Middle frontal gyrus (tissue), 1 donor: ENCODE results near the gene DNAJB13.
"Not testable (repeated sequence)": the region's sequence is repeated elsewhere in the genome, so short reads cannot be mapped to it uniquely, and the experiment has no call there.

Experiments used
- DNase-seq: peaks from one replicate; pipeline ENCODE4 v3.0.0-alpha.2; 2015; ENCODE audit warnings: low spot score; ENCODE audit errors: extremely low spot score

DNAJB13 gene

DNA sequence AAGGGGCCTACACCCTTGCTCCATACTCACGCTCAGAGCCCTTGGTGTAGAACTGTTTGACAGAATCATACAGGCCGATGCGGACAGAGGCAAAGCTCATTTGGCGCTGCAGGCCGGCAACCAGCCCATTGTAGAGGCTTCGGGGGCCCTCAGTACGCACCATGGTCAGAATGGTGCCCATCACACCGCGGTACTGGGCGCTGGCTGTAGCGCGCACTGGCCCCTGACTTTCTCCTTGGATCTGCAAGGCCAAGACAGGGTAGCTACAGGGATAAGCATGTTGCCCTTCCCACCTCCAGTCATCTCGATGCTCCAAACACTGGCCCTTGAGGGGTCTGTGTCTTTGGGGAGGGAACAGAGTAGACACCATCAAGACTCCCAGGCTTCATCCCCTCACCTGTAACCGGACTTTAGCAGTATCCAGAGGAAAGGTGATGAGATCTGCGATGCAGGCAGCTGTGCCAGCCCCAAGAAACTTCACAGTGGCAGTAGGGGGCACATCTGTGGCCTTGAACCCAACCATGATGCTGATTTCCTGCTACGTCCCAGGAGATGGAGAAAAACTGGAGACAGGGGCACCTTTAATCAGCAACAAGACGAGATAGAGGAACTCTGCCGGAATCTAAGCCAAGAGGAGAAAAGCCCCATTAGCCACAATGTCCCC is 27.2 kb downstream of the DNAJB13 start:
- no peak for DNase-seq

GRCh38 chr11:73978576-73979086 is 27.8 kb downstream of the DNAJB13 start:
- no peak for DNase-seq

DNA sequence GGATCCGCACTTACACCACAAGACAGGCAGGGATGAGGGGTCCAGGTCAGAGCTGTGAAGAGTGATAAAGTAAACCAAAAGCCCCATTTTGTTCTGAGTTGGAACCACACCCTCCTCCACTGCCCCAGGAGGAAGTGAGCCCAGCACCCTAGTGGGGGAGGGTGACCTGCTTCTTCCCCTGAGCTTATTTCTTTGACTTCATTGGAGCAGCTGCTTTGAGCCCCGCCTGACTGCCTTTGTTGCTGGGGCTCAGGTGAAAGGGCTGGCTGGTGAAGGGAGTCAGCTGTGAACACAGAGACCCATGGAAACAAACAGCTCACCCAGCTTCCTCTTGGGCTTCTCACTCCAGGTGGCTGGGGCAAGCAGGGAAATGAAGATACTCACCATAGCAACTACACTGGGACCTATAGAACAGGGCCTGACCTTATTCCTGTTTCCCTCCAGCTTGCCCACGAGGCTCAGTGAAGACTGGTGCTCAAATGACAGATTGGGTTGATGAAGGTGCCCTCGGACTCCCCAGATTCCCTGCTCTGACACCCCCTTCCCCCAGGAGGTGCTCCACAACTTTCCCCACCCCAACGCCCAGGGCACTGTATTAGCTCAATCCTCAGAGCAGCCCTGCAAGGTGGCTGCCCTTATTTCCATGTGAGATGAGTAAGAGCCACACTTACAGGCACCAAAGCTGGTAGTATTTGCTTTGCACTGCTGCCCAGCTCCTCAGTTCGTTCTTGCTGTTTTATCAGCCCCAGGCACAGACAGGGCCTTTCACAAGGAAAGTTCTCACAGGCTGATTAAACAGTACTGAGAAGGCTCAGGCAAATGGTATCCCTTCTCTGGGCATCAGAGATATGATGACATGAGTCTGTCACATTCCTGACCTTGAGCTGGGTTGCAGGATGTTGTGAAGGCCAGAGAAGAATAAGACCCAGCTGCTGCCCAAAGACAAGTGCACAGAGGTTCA is 29.5 kb downstream of the DNAJB13 start:
- DNase-seq, result no peak

GRCh38 chr11:73981051-73981805 is 30.4 kb downstream of the DNAJB13 start:
- no peak for DNase-seq

DNA sequence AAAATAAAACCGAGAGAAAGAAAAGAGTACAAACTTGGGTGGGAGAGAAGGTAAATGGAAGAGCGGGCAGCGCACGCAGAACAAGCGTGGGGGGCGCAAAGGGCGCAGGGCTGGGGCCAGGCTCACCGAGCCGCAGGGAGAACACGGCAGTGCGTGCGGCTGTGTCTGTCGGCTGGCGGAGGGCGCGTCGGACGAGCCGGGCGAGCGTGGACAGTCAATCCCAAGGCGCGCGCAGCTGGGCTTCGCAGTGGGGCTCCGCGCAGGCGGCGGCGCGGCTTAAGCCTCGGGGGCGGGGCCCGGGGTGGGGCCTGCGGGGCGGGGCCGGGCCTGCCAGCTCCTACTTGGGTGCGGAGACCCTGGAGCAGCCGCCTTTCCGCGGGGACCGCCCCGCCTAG is 31.8 kb downstream of the DNAJB13 start, which contains the start of gene UCP2:
TSS of gene UCP2 (minus strand) at position 249 of the 395 bp plus-strand sequence. CDS start 4,465 bp downstream, outside the sequence.
- peak; percentile 29 for DNase-seq

DNA sequence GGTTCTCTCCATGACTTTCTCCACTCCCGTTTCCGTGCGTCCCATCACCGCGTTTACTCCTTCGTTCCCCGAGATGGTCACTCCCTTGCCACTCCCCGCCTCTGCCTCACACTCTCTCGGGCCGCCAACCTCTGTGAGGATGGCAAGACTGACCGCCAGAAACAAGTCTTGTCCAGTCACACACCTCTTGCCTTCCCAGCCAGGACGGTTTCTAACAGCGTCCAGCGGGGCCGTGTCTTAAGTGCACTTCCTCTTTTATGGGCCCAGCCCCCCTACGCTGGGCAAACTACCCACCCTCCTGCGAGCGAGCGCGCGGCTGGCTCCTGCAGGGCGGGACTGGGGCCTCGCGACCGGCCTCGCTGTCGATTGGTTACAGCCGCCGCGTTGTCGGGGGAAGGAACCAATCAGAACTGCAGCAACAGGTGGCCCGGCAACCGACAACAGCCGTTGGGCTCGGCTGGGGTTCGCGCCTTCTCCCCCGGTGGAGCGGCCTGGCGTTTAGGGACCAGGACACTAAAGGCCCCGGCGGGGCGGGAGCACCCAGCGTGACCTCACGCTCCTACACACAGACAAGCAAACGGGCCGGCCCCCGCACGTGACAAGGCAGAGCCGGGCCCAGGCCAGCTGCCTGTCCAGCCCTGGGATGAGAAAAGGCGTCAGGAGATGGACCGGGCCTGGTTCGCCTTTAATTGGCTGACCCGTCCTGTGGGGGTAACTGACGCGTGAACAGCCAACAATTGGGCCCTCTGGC is 32.3 kb downstream of the DNAJB13 start:
- DNase-seq, result peak; percentile 84

- DNase-seq, result no peak
These were observed 33.1 kb downstream of the DNAJB13 start for GRCh38 chr11:73983741-73984538.

DNA sequence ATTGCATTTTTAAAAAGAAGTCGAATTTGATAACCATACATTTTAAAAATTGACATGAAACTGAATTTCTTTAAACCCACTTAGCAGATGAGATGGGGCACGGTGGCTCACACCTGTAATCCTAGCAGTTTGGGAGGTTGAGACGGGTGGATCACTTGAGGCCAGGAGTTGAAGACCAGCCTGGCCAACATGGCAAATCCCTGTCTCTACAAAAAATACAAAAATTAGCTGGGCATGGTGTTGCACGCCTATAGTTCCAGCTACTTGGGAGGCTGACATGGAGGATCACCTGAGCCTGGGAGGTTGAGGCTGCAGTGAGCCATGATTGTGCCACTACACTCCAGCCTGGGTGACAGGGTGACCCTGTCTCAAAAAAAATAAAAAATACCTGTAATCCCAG is 34.8 kb downstream of the DNAJB13 start:
- DNase-seq, result not testable (repeated sequence)

- DNase-seq, result no peak
These were observed 37.4 kb downstream of the DNAJB13 start for GRCh38 chr11:73988227-73988626.

DNA sequence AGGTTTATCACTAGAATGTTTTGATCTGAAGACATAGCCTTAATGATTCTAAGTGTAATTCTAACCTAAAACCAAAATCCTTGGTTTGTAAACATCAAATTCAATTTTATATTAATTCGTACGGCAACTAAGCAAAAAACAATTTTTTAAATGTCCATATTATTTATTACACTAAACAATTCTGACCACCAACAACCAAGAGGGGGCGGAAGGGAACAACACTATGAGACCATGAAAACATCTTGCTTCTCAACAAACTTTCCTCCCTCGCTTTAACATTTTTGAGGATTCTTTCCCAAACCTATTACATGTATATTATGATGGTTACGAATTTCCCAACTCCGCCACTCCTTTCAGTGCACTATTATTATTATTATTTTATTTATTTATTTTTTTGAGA is 38.3 kb downstream of the DNAJB13 start:
- no peak for DNase-seq

DNA sequence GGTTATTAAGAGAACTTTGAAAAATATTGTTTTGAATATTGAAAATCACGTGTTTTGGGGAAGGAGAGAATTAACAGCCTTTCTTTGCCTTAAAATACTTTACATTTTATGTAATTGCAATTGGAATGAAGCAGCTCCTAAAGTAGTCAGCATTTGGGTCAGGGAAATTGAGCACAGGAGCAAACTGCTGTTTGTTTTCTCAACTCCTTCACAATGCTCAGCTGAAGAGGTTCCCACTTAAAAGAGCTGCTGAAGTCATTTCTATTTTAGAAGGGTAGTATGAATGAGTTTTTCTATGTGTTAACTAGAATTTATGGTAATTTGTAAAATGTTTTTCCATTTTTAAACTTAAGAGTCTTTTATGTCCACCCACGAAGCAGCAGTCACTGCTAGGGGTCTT is 39.9 kb downstream of the DNAJB13 start:
- no peak for DNase-seq

GRCh38 chr11:73991471-73992006 is 40.7 kb downstream of the DNAJB13 start:
- DNase-seq, result no peak

- no peak for DNase-seq
These were observed 44.4 kb downstream of the DNAJB13 start for GRCh38 chr11:73995247-73995646.

- DNase-seq, result no peak
These were observed 44.9 kb downstream of the DNAJB13 start for GRCh38 chr11:73995731-73996130.

GRCh38 chr11:73996161-73996747 is 45.4 kb downstream of the DNAJB13 start:
- DNase-seq, result no peak

- no peak for DNase-seq
These were observed 46.4 kb downstream of the DNAJB13 start for GRCh38 chr11:73997120-73997770.

GRCh38 chr11:73998846-73999575 is 48.2 kb downstream of the DNAJB13 start:
- no peak for DNase-seq
